ENCODE measurements around the gene TRMT13. TPM values are rescaled to one million over a fixed set of nuclear protein-coding genes. Genes with fewer than 3 reads are reported as not detected.

Gene TRMT13
- total and polyA plus RNA-seq, 2 donors (not counting 3 experiments of a cell fraction or from before 2014, with no cell fraction given): 2.9 to 14.1 TPM

DNA sequence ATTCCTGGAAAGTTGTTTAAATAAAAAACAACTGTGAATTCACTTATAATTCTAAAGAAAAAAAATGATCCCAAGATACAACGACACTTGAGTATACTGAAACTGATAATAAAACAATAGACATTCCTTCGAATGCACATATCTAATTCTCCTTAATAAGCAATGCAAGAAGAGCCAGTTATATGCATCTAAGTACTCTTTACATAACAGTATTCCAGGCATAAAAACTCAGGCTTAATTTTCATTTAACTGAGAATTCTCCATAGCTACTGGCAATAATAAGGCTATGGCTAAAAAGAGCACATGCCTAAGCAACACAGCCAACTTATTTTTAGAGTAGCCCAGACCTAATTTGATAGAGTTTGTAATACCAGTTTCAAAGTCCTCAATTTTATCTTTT lies 31.4 kb upstream of the TRMT13 start:
- Histone ChIP-seq H3K79me2 (ENCODE audit: control insufficient read depth, insufficient read depth, low read length) (no peaks in the 10 kb centered on the region), H3K36me3 (ENCODE audit: control insufficient read depth in 2 of 2, extremely low read depth in 1 of 2, insufficient read depth in 2 of 2, low read length in 2 of 2) (no peaks in the 10 kb centered on the region), H3K9me1 (replicated peaks; ENCODE audit: control insufficient read depth, extremely low read depth, insufficient read depth, low read length) (no peaks in the 10 kb centered on the region), H3K27ac (ENCODE audit: insufficient read depth, low read depth, low read length) (no peak overlapping the region), H3K4me2 (ENCODE audit: insufficient read depth, low read length) (no peak overlapping the region), H3K4me1 (ENCODE audit: control insufficient read depth, extremely low read depth, insufficient read depth, low read length) (no peaks in the 10 kb centered on the region), H2AFZ (ENCODE audit: low read depth, low read length) (no peak overlapping the region), H4K20me1 (replicated peaks; ENCODE audit: control insufficient read depth, extremely low read depth, insufficient read depth, low read length) (no peaks in the 10 kb centered on the region), H3K4me3 (replicated peaks in 1 of 3; ENCODE audit: insufficient read depth in 1 of 3, low read depth in 1 of 3, low read length in 3 of 3) (no peak overlapping the region), H3K9me3 (replicated peaks; ENCODE audit: control insufficient read depth, insufficient read depth, low read length) (no peaks in the 10 kb centered on the region), H3K9ac (replicated peaks; ENCODE audit: extremely low read depth, insufficient read depth, low read length) (no peak overlapping the region), H3K27me3 (ENCODE audit: control insufficient read depth in 2 of 2, insufficient read depth in 2 of 2, low read length in 2 of 2) (no peaks in the 10 kb centered on the region)
- ChIA-PET CTCF (no interaction called here), POLR2A (no interaction called here)
- DNase-seq (ENCODE audit: low read depth, low spot score) (no peak), FAIRE-seq (no peak)
- TF ChIP-seq FOS (IDR thresholded peaks at IDR 0.05; ENCODE audit: borderline replicate concordance, insufficient read depth, low read length) (no peak), POLR2AphosphoS5 (IDR thresholded peaks at IDR 0.05; ENCODE audit: insufficient read depth, low read depth, low read length) (no peak), JUN (IDR thresholded peaks at IDR 0.05; ENCODE audit: borderline replicate concordance, insufficient read depth, insufficient read length, low read depth) (no peak), MYC (IDR thresholded peaks at IDR 0.05; ENCODE audit: low read depth, low read length) (no peak), POLR2A (IDR thresholded peaks at IDR 0.05; ENCODE audit: low read depth, low read length) (no peak), EZH2 (IDR thresholded peaks at IDR 0.05; ENCODE audit: borderline replicate concordance, low read depth, low read length, severe bottlenecking) (no peak), GATA2 (IDR thresholded peaks at IDR 0.05; ENCODE audit: insufficient read depth, insufficient read length, low read depth, low read length) (no peak)
- TF ChIP-seq, protein P1, sequence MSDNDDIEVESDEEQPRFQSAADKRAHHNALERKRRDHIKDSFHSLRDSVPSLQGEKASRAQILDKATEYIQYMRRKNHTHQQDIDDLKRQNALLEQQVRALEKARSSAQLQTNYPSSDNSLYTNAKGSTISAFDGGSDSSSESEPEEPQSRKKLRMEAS (IDR thresholded peaks at IDR 0.05; ENCODE audit: insufficient read depth, insufficient read length): no peak
- TF ChIP-seq, protein P2, sequence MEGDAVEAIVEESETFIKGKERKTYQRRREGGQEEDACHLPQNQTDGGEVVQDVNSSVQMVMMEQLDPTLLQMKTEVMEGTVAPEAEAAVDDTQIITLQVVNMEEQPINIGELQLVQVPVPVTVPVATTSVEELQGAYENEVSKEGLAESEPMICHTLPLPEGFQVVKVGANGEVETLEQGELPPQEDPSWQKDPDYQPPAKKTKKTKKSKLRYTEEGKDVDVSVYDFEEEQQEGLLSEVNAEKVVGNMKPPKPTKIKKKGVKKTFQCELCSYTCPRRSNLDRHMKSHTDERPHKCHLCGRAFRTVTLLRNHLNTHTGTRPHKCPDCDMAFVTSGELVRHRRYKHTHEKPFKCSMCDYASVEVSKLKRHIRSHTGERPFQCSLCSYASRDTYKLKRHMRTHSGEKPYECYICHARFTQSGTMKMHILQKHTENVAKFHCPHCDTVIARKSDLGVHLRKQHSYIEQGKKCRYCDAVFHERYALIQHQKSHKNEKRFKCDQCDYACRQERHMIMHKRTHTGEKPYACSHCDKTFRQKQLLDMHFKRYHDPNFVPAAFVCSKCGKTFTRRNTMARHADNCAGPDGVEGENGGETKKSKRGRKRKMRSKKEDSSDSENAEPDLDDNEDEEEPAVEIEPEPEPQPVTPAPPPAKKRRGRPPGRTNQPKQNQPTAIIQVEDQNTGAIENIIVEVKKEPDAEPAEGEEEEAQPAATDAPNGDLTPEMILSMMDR (IDR thresholded peaks at IDR 0.05; ENCODE audit: extremely low read depth in 1 of 2, insufficient read depth in 1 of 2, low read depth in 1 of 2, low read length in 2 of 2): no peak
- intact Hi-C loops (cut with micrococcal nuclease): no loop called here
- BruUV-seq (replicated peaks): no TSS peak
- dilution Hi-C loops (cut with MboI; ENCODE audit: extremely low pct_ligation_motif_present, low sequenced_read_pairs): no loop called here
